DND-41 (cell line): ENCODE results near the gene FNDC11.
A peak's percentile ranks its signal among the peaks of the same experiment; 100 is the strongest.

Source experiments
- CTCF ChIP-seq: IDR thresholded peaks from 2 replicates; pipeline ENCODE4 v1.5.1; 2012; ENCODE audit warnings: borderline replicate concordance, low read length, moderate library complexity, mild to moderate bottlenecking; ENCODE audit not compliant: poor library complexity, severe bottlenecking; ENCODE audit errors: extremely low read depth
- EZH2 ChIP-seq: IDR thresholded peaks from 3 replicates; pipeline ENCODE4 v1.6.1; 2012; ENCODE audit warnings: borderline replicate concordance, low read depth, mild to moderate bottlenecking, moderate library complexity, low read length, inconsistent platforms; ENCODE audit not compliant: severe bottlenecking

GRCh38 chr20:63578224-63579016 lies 24.5 kb downstream of the FNDC11 start:
- TF ChIP-seq CTCF (peak; percentile 50), EZH2 (no peak)
